Limb (tissue), 2 donors: ENCODE results near the gene CFAP61.

ENCODE experiments used
- DNase-seq, 2 donors: peaks; one replicate each; pipeline ENCODE4 v3.0.0-alpha.2; 2016; ENCODE audit errors: extremely low spot score in 2 of 2

The CFAP61 gene

DNA sequence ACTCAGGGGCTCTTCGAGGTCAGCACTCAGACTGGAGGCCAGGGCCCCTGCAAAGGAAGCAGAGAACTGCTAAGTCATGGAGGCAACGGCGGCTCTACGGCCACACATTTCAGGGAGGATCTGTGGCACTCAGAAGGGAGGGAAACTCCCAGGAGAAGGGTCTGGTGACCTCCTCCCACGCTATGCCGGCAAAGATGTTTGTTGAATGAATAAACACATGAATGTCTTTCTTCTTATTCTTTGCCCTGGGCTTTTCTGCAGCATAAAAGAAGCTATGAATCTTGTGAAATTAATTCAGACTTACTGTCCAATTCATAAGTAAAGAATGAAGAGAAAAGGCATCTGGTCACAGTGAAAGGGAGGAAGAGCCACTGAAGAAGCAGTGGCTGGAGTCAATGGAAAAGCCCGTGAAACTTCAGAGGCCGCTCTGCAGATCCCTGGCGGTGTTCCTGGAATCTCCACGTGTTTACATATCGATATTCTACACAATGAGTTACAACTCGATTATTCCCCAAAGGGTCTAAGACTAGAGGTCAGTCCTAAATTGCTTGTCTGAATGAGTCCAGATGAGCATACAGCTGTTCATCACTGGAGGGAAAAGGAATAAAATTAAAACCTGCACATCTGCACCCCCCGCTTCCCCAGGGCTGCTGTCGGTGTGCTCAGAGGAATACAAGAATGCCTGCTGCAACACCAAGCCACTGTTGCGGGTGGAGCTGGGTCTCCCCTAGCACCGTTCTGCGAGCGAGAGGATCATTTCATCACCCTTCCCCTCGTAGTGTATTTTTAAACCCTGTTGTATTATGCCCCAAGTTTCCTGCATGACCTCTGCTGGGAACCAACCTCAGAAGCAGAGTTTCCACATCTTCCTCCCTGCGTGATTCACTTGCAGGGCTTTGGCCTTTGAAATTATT is 341.1 kb downstream of the CFAP61 start:
- peak in 1 of 2 donors; percentile 25 for DNase-seq

DNA sequence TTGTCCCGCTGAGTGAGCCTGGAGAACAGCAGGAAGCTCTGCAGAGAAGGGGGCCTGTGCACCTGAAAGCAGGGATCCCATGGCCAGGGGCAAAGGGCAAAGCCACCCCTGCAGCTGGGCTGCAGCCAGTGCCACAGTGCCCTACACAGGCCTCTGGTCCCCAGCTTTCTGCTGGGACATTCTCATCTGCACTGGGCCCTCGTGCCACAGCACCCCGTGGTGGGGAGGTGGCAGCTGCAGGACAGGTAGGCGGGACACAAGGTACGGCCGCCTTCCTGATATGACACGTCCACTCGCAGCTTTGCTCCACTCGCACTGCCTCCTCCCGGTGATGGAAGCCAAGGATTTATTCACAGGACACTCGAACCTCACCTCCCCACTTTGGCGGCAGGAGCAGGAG is 342.8 kb downstream of the CFAP61 start:
- no peak for DNase-seq

DNA sequence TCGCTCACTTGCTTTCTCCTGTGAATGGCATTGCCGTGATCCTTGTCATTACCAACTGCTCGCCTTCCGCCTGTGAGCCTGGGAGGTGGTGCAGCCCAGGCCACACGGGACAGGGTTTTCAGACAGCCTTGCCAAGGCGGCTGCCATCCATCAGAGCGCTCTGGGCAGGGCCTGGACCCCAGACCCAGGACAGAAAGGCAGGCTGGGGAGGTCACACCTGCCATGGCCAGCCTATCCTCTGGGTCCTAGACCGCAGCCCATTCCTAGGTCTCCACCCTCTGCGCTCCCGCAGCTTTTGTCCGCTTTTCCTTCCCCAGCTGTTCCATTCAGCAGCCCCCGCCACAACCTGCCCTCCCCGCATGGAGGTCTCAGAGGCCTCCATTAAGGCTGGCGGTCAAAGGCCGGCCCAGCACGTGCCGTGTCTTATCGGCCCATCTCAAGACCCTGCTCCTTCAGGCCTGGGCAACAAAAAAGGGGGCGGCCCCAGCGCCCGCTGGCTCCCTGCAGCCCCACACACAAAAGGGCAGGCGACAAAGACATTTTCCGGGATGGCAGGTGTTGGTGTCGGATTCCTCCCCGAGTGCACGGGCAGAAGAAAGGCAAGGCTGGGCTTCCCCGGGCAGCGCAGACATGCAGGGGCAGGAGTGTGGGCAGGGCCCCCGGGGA is 343.7 kb downstream of the CFAP61 start:
- peak in 1 of 2 donors; percentile 47 for DNase-seq

DNA sequence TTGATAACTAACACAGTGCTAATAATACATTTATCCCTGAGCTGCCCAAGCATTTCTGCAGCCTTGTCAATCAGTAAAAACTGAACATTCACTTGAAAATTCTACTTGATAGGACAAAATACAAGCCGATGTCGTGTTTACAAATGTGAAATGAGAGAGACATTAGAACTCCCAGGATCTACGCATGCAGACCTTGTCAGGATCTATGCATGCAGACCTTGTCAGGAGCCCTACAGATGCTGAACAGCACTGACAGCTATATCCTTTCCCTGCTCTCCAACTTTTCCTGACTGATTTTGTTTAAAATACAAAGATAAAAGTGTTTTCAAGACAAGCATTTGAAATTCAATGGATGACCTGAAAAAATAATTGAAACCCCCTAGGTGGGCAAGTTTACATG is 344.5 kb downstream of the CFAP61 start:
- no peak for DNase-seq

DNA sequence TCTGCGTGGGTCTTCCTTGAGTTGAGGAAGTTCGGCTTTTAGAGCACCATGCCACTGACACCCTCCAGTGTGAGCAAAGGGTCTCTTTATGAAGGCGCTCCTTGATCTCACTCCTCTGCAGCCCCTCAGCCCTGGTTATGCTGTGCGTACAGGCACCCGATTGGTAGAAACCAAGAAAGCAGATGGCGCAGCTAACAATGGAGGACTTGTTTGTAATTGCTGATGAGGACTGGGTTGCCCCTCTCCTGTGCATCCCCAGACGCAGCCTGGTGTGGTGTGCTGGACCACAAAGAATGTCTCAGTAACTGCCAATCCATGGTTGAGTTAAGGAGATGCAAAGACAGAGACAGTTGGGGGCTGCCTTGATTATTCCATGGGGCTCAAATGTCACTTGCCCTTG is 345.8 kb downstream of the CFAP61 start:
- DNase-seq = no peak

DNA sequence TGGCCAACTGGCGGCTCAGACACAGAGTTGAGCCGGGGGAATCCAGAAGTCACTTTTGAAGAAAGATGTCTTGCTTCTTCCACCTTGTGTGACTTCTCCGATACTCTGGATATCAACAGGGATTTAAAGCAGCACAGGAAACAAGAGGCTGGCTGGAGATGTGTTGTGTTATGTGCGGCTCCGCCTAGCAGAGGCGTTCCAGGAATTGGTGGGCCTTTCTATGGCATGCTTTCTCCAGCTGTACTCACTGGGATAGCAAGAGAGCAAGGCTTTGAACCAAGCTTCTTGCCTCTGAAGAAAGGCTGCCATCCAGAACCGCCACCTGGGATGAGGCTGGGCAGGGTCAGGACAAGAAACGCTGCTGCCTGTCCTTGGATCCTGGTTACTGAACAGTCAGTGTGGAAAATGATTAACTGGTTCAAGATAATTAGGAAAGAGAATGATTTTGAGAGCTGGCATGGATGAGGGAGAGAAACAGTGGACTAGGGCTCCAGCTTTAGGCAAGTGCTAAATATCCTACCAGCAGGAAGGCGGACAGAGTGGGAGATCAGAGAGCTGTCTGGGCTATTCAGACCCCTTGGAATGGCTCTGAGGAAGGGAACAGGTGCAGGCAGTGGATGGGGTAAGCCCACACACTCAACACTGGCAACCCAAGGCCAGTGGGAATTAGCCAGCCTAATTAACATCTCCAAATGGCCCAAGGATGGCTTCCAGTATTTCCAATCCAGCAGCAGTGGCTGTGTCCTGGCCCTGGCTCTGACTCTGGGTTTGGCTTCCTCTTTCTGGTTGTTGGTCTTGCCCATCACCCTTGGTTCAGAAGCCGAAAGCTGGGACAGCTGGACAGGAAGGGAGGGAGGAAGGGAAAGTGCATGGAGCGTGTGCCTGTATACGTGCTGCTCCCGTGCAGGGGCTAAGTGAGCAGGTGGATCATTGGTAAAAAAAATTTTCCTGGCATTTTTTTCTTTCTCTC is 347.5 kb downstream of the CFAP61 start:
- no peak for DNase-seq

DNA sequence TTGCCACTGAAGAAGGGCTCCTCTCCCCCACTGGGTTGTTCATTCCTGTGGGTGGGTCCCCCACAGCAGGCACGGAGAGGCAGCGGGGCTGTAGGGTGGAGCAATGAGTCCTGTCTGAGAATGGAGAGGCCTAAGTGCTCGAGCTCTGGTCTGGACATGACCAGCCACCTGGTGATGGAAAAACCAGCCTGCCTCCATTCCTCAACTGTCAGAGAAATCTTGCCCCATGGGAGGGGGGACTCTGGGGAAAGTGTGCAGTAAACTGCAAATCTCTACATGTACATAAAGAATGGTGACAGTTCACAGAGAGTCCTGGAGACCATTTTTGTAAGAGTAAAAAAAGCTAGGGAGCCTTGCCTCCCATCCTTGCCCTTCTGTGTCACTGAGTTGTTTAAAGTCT is 349.7 kb downstream of the CFAP61 start:
- DNase-seq = no peak

DNA sequence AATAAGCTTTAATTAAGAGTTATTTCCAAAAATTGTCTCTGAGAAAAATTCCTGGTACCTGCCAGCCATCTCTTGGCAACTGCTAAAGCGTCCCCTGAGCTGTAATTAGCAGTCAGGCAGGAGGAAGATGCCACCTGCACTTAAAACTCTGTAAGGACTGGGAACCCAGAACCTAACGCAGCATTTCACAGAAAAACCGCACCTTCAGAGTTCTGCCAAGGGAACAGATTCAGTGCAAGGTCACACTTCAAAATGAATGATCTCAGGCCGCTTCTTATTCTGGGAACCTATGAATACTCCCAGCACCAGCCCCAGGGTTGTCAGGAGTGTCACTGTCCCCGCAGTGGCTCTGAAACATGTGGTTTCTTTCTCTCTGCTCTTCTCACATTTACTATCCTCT is 352.3 kb downstream of the CFAP61 start:
- DNase-seq = no peak

DNA sequence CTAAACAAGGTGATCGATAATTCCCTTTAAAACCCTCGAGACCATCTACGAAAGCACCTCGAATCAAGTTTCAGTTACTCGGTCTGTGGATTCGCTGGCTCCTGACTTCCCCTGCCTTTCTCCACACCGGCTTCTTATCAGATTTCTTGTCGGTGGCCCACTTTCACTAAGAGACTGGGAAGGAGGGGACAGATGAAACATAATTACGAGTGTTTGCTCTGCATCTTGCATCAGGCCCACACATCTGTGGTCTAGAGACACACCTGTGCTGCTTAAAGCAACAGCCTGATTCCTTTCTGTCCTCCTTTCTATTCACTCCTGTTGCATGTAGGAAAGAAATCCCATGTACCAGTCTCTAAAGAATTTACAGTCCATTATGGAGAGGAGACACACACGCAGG is 353.3 kb downstream of the CFAP61 start:
- DNase-seq = no peak

DNA sequence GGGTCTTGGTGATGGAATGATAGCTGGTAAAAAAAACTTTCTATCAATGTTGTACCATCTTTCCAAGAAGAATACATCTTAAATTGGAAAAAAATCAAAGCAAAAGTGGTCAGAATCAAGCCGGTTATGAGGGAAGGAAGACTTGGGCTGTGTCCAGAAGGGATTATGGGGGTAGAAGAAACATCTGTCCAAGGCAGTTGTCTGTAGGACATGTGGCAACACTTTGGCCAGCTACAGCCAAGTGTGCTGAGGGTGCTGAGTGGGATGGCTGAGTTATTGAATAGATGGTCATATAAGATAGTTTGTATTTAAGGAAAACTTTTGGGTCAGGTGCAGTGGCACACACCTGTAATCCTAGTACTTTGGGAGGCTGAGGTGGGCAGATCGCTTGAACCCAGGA is 354.0 kb downstream of the CFAP61 start:
- no peak for DNase-seq

DNA sequence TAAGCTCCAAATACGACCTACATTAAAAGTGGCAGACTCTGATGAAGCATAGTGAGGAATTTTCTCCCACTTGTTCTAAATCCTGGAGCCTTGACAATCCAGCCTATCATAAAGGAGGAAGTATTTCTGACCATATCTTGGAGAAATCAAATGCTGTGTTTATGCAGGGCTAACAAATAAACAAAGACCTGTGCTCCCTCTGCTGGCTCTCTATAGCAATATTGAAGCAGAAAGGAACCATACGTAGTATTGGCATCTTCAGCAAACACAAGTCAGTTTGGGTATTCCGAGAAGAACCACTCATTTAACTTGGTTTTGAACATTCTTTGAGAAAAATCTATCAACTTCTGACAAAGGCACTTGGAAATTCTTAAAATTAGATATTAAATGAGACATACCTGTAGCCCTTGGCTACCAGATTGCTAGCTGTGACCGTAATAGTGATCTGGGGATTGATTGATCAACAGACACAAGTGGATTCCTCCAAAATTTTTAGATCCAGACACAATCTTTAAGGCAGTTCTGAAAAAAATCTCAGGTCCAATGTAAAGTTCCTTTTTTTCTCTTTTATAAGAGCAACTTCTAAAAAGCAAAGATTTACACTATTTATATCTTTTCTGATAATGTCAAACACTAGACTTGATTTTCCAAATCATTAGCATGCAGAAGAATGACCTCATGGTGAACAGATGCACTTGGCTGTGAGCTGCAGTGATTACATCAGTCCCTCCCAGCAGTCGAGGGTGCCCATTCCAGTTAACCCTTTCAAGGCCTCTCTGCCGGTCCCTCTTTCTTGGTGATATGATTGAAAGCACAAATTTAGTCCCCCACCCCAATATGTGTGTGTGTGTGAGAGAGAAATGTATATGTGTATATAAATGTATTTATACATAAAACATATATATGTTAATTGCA is 355.8 kb downstream of the CFAP61 start:
- peak in 1 of 2 donors; percentile 51 for DNase-seq

DNA sequence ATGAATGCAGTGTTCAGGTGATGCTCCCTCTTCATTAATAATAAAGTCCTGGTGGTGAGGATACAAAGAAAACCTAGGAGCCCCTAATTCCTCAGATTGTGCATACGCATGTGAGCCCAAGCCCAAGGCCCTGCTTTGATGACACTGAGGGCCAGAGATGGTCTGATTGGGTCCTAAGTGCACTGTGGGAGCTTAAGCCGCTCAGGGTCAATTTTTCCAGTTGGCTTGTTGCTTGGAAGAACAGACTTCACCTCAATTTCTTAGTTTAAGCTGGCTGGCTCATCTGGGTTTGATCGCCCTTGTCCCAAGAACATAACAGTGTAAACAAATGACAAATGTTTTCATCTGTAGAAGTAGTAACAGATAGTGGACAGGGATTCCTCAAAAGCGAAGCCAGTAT is 357.0 kb downstream of the CFAP61 start:
- no peak for DNase-seq
